GM21423 (cell line): ENCODE results near the gene PRSS21.

Experiments
- ATAC-seq: cut with Tn5 transposase; IDR thresholded peaks from one replicate; pipeline ENCODE4 v1.9.1; 2021; ENCODE audit warnings: mild to moderate bottlenecking, moderate library complexity; ENCODE audit not compliant: unreplicated experiment

Gene PRSS21

GRCh38 chr16:2840914-2841313 lies 23.9 kb downstream of the PRSS21 start:
- no peak for ATAC-seq

GRCh38 chr16:2841606-2842339 lies 24.7 kb downstream of the PRSS21 start:
- no peak for ATAC-seq

GRCh38 chr16:2842340-2843000 lies 25.4 kb downstream of the PRSS21 start:
- no peak for ATAC-seq

- ATAC-seq = no peak
These were observed 26.5 kb downstream of the PRSS21 start for GRCh38 chr16:2843526-2843925.

GRCh38 chr16:2845116-2845515 lies 28.1 kb downstream of the PRSS21 start:
- ATAC-seq = no peak

GRCh38 chr16:2846511-2847310 lies 29.7 kb downstream of the PRSS21 start:
- no peak for ATAC-seq

- no peak for ATAC-seq
These were observed 32.1 kb downstream of the PRSS21 start for GRCh38 chr16:2848933-2849725.

GRCh38 chr16:2852003-2852730 lies 35.1 kb downstream of the PRSS21 start:
- ATAC-seq = no peak

GRCh38 chr16:2852731-2853507 lies 35.9 kb downstream of the PRSS21 start:
- ATAC-seq = no peak

- no peak for ATAC-seq
These were observed 36.6 kb downstream of the PRSS21 start for GRCh38 chr16:2853531-2854073.

- ATAC-seq = no peak
These were observed 37.8 kb downstream of the PRSS21 start for GRCh38 chr16:2854700-2855309.

GRCh38 chr16:2855536-2855935 lies 38.5 kb downstream of the PRSS21 start:
- ATAC-seq = no peak

- ATAC-seq = no peak
These were observed 39.1 kb downstream of the PRSS21 start for GRCh38 chr16:2856061-2856670.

- ATAC-seq = no peak
These were observed 39.8 kb downstream of the PRSS21 start for GRCh38 chr16:2856686-2857450.

GRCh38 chr16:2857451-2858244 lies 40.6 kb downstream of the PRSS21 start, which contains the start of gene PRSS22:
Gene PRSS22 (minus strand): TSS chr16:2858170. CDS start chr16:2858104, 66 bp downstream.
- no peak for ATAC-seq

GRCh38 chr16:2858245-2859025 lies 41.4 kb downstream of the PRSS21 start:
- ATAC-seq = no peak
